Natural killer cell (primary cell): ENCODE measurements around the gene LMBRD1. TPM values are rescaled to one million over a fixed set of nuclear protein-coding genes. Genes with fewer than 3 reads are reported as not detected.
"Not testable (repeated sequence)": the region's sequence is repeated elsewhere in the genome, so short reads cannot be mapped to it uniquely, and the experiment has no call there.

Source experiments
- ATAC-seq, 3 donors: fragments of 150-1000 bp in 2 of 3; fragments of 200-7000 bp in 1 of 3; cut with Tn5 transposase; 1 replicate in 1 of 3; 2 replicates in 2 of 3; pipeline ENCODE4 v1.10.0; 2021; ENCODE audit warnings: mild to moderate bottlenecking in 2 of 3, moderate library complexity in 2 of 3
- DNase-seq, 2 donors: peaks; one replicate each; pipeline versions ENCODE4 v3.0.0 to v3.0.0-alpha.2; 2013 to 2021; ENCODE audit warnings: mixed read lengths in 1 of 2
- H3K27ac ChIP-seq: one replicate; pipeline ENCODE4 v1.5.1; 2013; ENCODE audit warnings: mild to moderate bottlenecking, low read length
- H3K27me3 ChIP-seq: one replicate; pipeline ENCODE4 v1.6.1; 2013; ENCODE audit warnings: low read length; ENCODE audit not compliant: control insufficient read depth, insufficient read depth
- H3K36me3 ChIP-seq: one replicate; pipeline ENCODE4 v1.6.1; 2013; ENCODE audit warnings: low read length; ENCODE audit not compliant: control insufficient read depth, insufficient read depth
- H3K4me1 ChIP-seq: one replicate; pipeline ENCODE4 v1.6.1; 2013; ENCODE audit warnings: low read length; ENCODE audit not compliant: control insufficient read depth, insufficient read depth
- H3K4me3 ChIP-seq: one replicate; pipeline ENCODE4 v1.5.1; 2013; ENCODE audit warnings: low read length
- H3K9me3 ChIP-seq: one replicate; pipeline ENCODE4 v1.6.1; 2013; ENCODE audit warnings: low read length; ENCODE audit not compliant: control insufficient read depth, insufficient read depth
- H3K27ac Mint-ChIP-seq, 2 donors: one replicate each; pipeline ENCODE4 v1.8.0; 2022; ENCODE audit warnings: mild to moderate bottlenecking in 2 of 2, mixed read lengths in 2 of 2, moderate library complexity in 1 of 2
- H3K27me3 Mint-ChIP-seq, 2 donors: one replicate each; pipeline ENCODE4 v1.8.0; 2022; ENCODE audit warnings: low read depth in 2 of 2, mixed read lengths in 2 of 2
- H3K36me3 Mint-ChIP-seq: one replicate; pipeline ENCODE4 v1.8.0; 2022; ENCODE audit warnings: mixed read lengths
- H3K4me1 Mint-ChIP-seq, 2 donors: one replicate each; pipeline ENCODE4 v1.8.0; 2022; ENCODE audit warnings: mixed read lengths in 2 of 2
- H3K4me3 Mint-ChIP-seq: one replicate; pipeline ENCODE4 v1.8.0; 2022; ENCODE audit warnings: mild to moderate bottlenecking, moderate library complexity, mixed read lengths
- H3K9me3 Mint-ChIP-seq, 2 donors: one replicate each; pipeline ENCODE4 v1.8.0; 2022; ENCODE audit warnings: mixed read lengths in 2 of 2
- WGBS: methylation state at CpG from one replicate; pipeline ENCODE4 v1.1.7; 2013; ENCODE audit warnings: missing lambda C conversion rate; ENCODE audit not compliant: insufficient coverage; 5-methylcytosine and 5-hydroxymethylcytosine counted together
- intact Hi-C: fragments of 100-400 bp; cut with micrococcal nuclease; formaldehyde crosslinking; loops from one replicate; pipeline ENCODE4 v1.14.2; 2022
- total RNA-seq, 4 donors: library from RNA; stranded (reverse); fragments of 120-200 nt in 1 of 4; gene quantifications; one replicate each; pipeline versions ENCODE4 v1.2.3 to v1.2.4, GENCODE V29; 2013 to 2022
- TF ChIP-seq, protein P1 (sequence below): fragments of 200-600 bp; IDR thresholded peaks from one replicate; pipeline ENCODE4 v1.8.0; 2022; ENCODE audit warnings: antibody characterized with exemption

LMBRD1 gene
- total RNA-seq, 3 donors from 2014 or later (not counting 1 experiment from before 2014, with no cell fraction given): 41.0 to 43.1 (median 41.1) TPM

GRCh38 chr6:69680302-69680701 lies 116.5 kb downstream of the LMBRD1 start:
- WGBS: no CpG with 5 or more reads among the region's 1 CpG
- intact Hi-C loops: no loop called here
- DNase-seq: no peak
- TF ChIP-seq, protein P1, sequence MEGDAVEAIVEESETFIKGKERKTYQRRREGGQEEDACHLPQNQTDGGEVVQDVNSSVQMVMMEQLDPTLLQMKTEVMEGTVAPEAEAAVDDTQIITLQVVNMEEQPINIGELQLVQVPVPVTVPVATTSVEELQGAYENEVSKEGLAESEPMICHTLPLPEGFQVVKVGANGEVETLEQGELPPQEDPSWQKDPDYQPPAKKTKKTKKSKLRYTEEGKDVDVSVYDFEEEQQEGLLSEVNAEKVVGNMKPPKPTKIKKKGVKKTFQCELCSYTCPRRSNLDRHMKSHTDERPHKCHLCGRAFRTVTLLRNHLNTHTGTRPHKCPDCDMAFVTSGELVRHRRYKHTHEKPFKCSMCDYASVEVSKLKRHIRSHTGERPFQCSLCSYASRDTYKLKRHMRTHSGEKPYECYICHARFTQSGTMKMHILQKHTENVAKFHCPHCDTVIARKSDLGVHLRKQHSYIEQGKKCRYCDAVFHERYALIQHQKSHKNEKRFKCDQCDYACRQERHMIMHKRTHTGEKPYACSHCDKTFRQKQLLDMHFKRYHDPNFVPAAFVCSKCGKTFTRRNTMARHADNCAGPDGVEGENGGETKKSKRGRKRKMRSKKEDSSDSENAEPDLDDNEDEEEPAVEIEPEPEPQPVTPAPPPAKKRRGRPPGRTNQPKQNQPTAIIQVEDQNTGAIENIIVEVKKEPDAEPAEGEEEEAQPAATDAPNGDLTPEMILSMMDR: no peak
- Histone ChIP-seq H3K4me1 (no peaks in the 10 kb centered on the region), H3K27me3 (no peaks in the 10 kb centered on the region), H3K9me3 (no peaks in the 10 kb centered on the region), H3K36me3 (peaks cover 15% of the 10 kb centered on the region), H3K4me3 (no peak overlapping the region), H3K27ac (no peak overlapping the region)
- Mint-ChIP-seq H3K9me3 (no peaks in the 10 kb centered on the region), H3K27ac (no peak overlapping the region), H3K4me1 (peaks cover 0 to 18% of the 10 kb centered on the region in 2 donors), H3K27me3 (no peaks in the 10 kb centered on the region), H3K36me3 (peaks cover 10% of the 10 kb centered on the region), H3K4me3 (no peak overlapping the region)
- no peak for ATAC-seq

- H3K4me3 ChIP-seq: no peak overlapping the region
- no peak overlapping the region for H3K27ac ChIP-seq
- TF ChIP-seq, protein P1: no peak
- no peak overlapping the region for H3K27ac Mint-ChIP-seq
- DNase-seq (no peak), ATAC-seq (no peak)
- peaks cover 0 to 2% of the 10 kb centered on the region in 2 donors for H3K9me3 Mint-ChIP-seq
- WGBS: 68% methylated on average over 2 of the region's 2 CpGs
- H3K27me3 Mint-ChIP-seq: no peaks in the 10 kb centered on the region
- H3K9me3 ChIP-seq: no peaks in the 10 kb centered on the region
- H3K36me3 Mint-ChIP-seq: peaks cover 26% of the 10 kb centered on the region
- H3K4me3 Mint-ChIP-seq: no peak overlapping the region
- intact Hi-C loops: no loop called here
- H3K36me3 ChIP-seq: peaks cover 41% of the 10 kb centered on the region
- no peaks in the 10 kb centered on the region for H3K4me1 ChIP-seq
- H3K4me1 Mint-ChIP-seq: peaks cover 6 to 13% of the 10 kb centered on the region in 2 donors
- no peaks in the 10 kb centered on the region for H3K27me3 ChIP-seq
Measured at GRCh38 chr6:69673298-69673697, 123.5 kb downstream of the LMBRD1 start.

- Histone ChIP-seq H3K4me3 (no peak overlapping the region), H3K4me1 (no peaks in the 10 kb centered on the region), H3K36me3 (peaks cover 21% of the 10 kb centered on the region), H3K27ac (no peak overlapping the region), H3K27me3 (peaks cover 2% of the 10 kb centered on the region), H3K9me3 (no peaks in the 10 kb centered on the region)
- peaks cover 8% of the 10 kb centered on the region for H3K36me3 Mint-ChIP-seq
- TF ChIP-seq, protein P1: no peak
- no peak for ATAC-seq
- H3K27me3 Mint-ChIP-seq: no peaks in the 10 kb centered on the region
- DNase-seq: no peak
- peaks cover under 1% of the 10 kb centered on the region in 2 donors for H3K4me1 Mint-ChIP-seq
- intact Hi-C loops: no loop called here
- 79% methylated on average over 4 of the region's 4 CpGs for WGBS
- no peaks in the 10 kb centered on the region for H3K9me3 Mint-ChIP-seq
- H3K4me3 Mint-ChIP-seq: no peak overlapping the region
- H3K27ac Mint-ChIP-seq: no peak overlapping the region
Measured at GRCh38 chr6:69668916-69669315, 127.9 kb downstream of the LMBRD1 start.

- ATAC-seq, H3K36me3 ChIP-seq, H3K4me3 ChIP-seq, H3K36me3 Mint-ChIP-seq, H3K4me3 Mint-ChIP-seq, H3K27me3 ChIP-seq, DNase-seq, H3K27me3 Mint-ChIP-seq, H3K9me3 ChIP-seq, intact Hi-C loops, H3K4me1 ChIP-seq, H3K4me1 Mint-ChIP-seq, H3K27ac Mint-ChIP-seq, H3K9me3 Mint-ChIP-seq, H3K27ac ChIP-seq: not testable (repeated sequence)
- WGBS: 96% methylated on average over 9 of the region's 9 CpGs
Measured at GRCh38 chr6:69666779-69667178, 130.0 kb downstream of the LMBRD1 start.
